ENCODE data around the gene SLC35G6. TPM values are rescaled to one million over a fixed set of nuclear protein-coding genes. Genes with fewer than 3 reads are reported as not detected.

Gene SLC35G6
- total RNA-seq, 4 donors from 2014 or later, result not detected

GRCh38 chr17:7460850-7461660 is 20.2 kb upstream of the SLC35G6 start:
- Histone ChIP-seq H3K27ac (no peak overlapping the region), H3K27me3 (no peaks in the 10 kb centered on the region), H3K4me3 (replicated peaks in 1 of 3) (no peak overlapping the region), H3K9me3 (no peaks in the 10 kb centered on the region), H3K36me3 (peaks cover 24 to 26% of the 10 kb centered on the region in 2 donors), H3K4me1 (peaks cover 0 to 7% of the 10 kb centered on the region in 2 donors)
- intact Hi-C loops (cut with DNase I), result no loop called here
- TF ChIP-seq CTCF (IDR thresholded peaks at IDR 0.05) (no peak), POLR2A (IDR thresholded peaks at IDR 0.05) (no peak)
- 96 to 98% methylated on average over 7 of the region's 7 CpGs for WGBS, 2 donors
- no peak for DNase-seq

- no peak for DNase-seq
- peaks cover 24 to 33% of the 10 kb centered on the region in 2 donors for H3K36me3 ChIP-seq
- H3K4me1 ChIP-seq, result peaks cover 14 to 18% of the 10 kb centered on the region in 2 donors
- WGBS, 2 donors, result 92 to 93% methylated on average over 28 to 35 of the region's 44 CpGs
- H3K9me3 ChIP-seq, result no peaks in the 10 kb centered on the region
- no peak overlapping the region for H3K4me3 ChIP-seq (replicated peaks in 1 of 3)
- H3K27me3 ChIP-seq, result no peaks in the 10 kb centered on the region
- H3K27ac ChIP-seq, result no peak overlapping the region
- no peak for TF ChIP-seq CTCF (IDR thresholded peaks at IDR 0.05)
- intact Hi-C loops (cut with DNase I), result no loop called here
Measured at GRCh38 chr17:7462474-7463371, 18.5 kb upstream of the SLC35G6 start.

GRCh38 chr17:7463372-7463846 is 17.8 kb upstream of the SLC35G6 start:
- TF ChIP-seq POLR2A (IDR thresholded peaks at IDR 0.05) (no peak), CTCF (IDR thresholded peaks at IDR 0.05) (no peak)
- H3K9me3 ChIP-seq, result no peaks in the 10 kb centered on the region
- H3K4me3 ChIP-seq (replicated peaks in 1 of 3), result no peak overlapping the region
- no peak for DNase-seq
- peaks cover 16 to 25% of the 10 kb centered on the region in 2 donors for H3K4me1 ChIP-seq
- peaks cover 24 to 33% of the 10 kb centered on the region in 2 donors for H3K36me3 ChIP-seq
- 89 to 100% methylated on average over 3 to 14 of the region's 14 CpGs for whole genome bisulfite sequencing, 2 donors
- intact Hi-C loops (cut with DNase I), result no loop called here
- H3K27ac ChIP-seq, result no peak overlapping the region
- H3K27me3 ChIP-seq, result no peaks in the 10 kb centered on the region

- intact Hi-C loops (cut with DNase I), result no loop called here
- no peak for TF ChIP-seq POLR2A (IDR thresholded peaks at IDR 0.05)
- 94 to 96% methylated on average over 9 of the region's 9 CpGs for WGBS, 2 donors
- H3K4me3 ChIP-seq (replicated peaks in 1 of 3), result no peak overlapping the region
- H3K9me3 ChIP-seq, result no peaks in the 10 kb centered on the region
- H3K4me1 ChIP-seq, result peaks cover 17 to 31% of the 10 kb centered on the region in 2 donors
- no peaks in the 10 kb centered on the region for H3K27me3 ChIP-seq
- no peak for DNase-seq
- H3K27ac ChIP-seq, result no peak overlapping the region
- H3K36me3 ChIP-seq, result peaks cover 24 to 33% of the 10 kb centered on the region in 2 donors
Measured at GRCh38 chr17:7464081-7464480, 17.2 kb upstream of the SLC35G6 start.

GRCh38 chr17:7465597-7466275 is 15.5 kb upstream of the SLC35G6 start:
- peaks cover 24 to 33% of the 10 kb centered on the region in 2 donors for H3K36me3 ChIP-seq
- peaks cover 28 to 34% of the 10 kb centered on the region in 2 donors for H3K4me1 ChIP-seq
- H3K27me3 ChIP-seq, result no peaks in the 10 kb centered on the region
- no peaks in the 10 kb centered on the region for H3K9me3 ChIP-seq
- H3K4me3 ChIP-seq (replicated peaks in 1 of 3), result no peak overlapping the region
- DNase-seq, result no peak
- no peak for TF ChIP-seq CTCF (IDR thresholded peaks at IDR 0.05)
- no peak for TF ChIP-seq POLR2A (IDR thresholded peaks at IDR 0.05)
- peak overlapping the region; percentile 54 to 74 (median 66) for H3K27ac ChIP-seq
- intact Hi-C loops (cut with DNase I), result no loop called here
- 80 to 93% methylated on average over 18 to 21 of the region's 33 CpGs for WGBS, 2 donors

All from thyroid gland (tissue), 4 donors.